Fibroblast of the aortic adventitia (primary cell): ENCODE results near the gene JMJD1C. TPM values are rescaled to one million over a fixed set of nuclear protein-coding genes. Genes with fewer than 3 reads are reported as not detected.
A peak's percentile ranks its signal among the peaks of the same experiment; 100 is the strongest.
"Not testable (repeated sequence)": the region's sequence is repeated elsewhere in the genome, so short reads cannot be mapped to it uniquely, and the experiment has no call there.

Source experiments
- DNase-seq: peaks from one replicate; pipeline ENCODE4 v3.0.0-alpha.2; 2010; ENCODE audit warnings: low read depth
- H3K4me3 ChIP-seq: 2 replicates; pipeline ENCODE4 v1.5.1; 2011; ENCODE audit warnings: low read depth, mild to moderate bottlenecking, control low read depth, low read length, moderate library complexity
- CTCF ChIP-seq: IDR thresholded peaks from 2 replicates; pipeline ENCODE4 v1.5.1; 2011; ENCODE audit warnings: mild to moderate bottlenecking, low read length, control low read depth, inconsistent platforms; ENCODE audit not compliant: insufficient read depth
- total RNA-seq: library from RNA; depleted of rRNA; stranded (reverse); fragments of >200 nt; gene quantifications from 2 replicates; pipeline ENCODE4 v1.2.3, GENCODE V29; 2012; ENCODE audit warnings: low replicate concordance

The JMJD1C gene
- total RNA-seq, 1 donor, result 120 TPM

GRCh38 chr10:63161592-63161991 is 304.2 kb downstream of the JMJD1C start:
- no peak for TF ChIP-seq CTCF
- H3K4me3 ChIP-seq, result no peak overlapping the region
- no peak for DNase-seq

- DNase-seq, result peak; percentile 96
- peak; percentile 70 for TF ChIP-seq CTCF
- H3K4me3 ChIP-seq, result no peak overlapping the region
These were observed 307.7 kb downstream of the JMJD1C start for GRCh38 chr10:63157845-63158624.

GRCh38 chr10:63156236-63156635 is 309.5 kb downstream of the JMJD1C start:
- no peak for TF ChIP-seq CTCF
- DNase-seq, result no peak
- H3K4me3 ChIP-seq, result no peak overlapping the region

GRCh38 chr10:63155388-63156020 is 310.3 kb downstream of the JMJD1C start:
- DNase-seq, result no peak
- no peak for TF ChIP-seq CTCF

GRCh38 chr10:63154546-63155387 is 311.0 kb downstream of the JMJD1C start:
- DNase-seq, result no peak
- no peak overlapping the region for H3K4me3 ChIP-seq

More at GRCh38 chr10:63155388-63156020, 310.3 kb downstream of the JMJD1C start:
- H3K4me3 ChIP-seq, result no peak overlapping the region

GRCh38 chr10:63153868-63154545 is 311.8 kb downstream of the JMJD1C start:
- H3K4me3 ChIP-seq, result not testable (repeated sequence)
- peak; percentile 64 for DNase-seq

More at GRCh38 chr10:63154546-63155387, 311.0 kb downstream of the JMJD1C start:
- no peak for TF ChIP-seq CTCF

GRCh38 chr10:63150745-63151144 is 315.0 kb downstream of the JMJD1C start:
- no peak for TF ChIP-seq CTCF
- no peak for DNase-seq
- H3K4me3 ChIP-seq, result no peak overlapping the region
